ENCODE results near the gene RASA3. TPM values are rescaled to one million over a fixed set of nuclear protein-coding genes. Genes with fewer than 3 reads are reported as not detected.

The RASA3 gene
- total and polyA plus RNA-seq, 7 donors = 4.2 to 22.4 (median 16.9) TPM

DNA sequence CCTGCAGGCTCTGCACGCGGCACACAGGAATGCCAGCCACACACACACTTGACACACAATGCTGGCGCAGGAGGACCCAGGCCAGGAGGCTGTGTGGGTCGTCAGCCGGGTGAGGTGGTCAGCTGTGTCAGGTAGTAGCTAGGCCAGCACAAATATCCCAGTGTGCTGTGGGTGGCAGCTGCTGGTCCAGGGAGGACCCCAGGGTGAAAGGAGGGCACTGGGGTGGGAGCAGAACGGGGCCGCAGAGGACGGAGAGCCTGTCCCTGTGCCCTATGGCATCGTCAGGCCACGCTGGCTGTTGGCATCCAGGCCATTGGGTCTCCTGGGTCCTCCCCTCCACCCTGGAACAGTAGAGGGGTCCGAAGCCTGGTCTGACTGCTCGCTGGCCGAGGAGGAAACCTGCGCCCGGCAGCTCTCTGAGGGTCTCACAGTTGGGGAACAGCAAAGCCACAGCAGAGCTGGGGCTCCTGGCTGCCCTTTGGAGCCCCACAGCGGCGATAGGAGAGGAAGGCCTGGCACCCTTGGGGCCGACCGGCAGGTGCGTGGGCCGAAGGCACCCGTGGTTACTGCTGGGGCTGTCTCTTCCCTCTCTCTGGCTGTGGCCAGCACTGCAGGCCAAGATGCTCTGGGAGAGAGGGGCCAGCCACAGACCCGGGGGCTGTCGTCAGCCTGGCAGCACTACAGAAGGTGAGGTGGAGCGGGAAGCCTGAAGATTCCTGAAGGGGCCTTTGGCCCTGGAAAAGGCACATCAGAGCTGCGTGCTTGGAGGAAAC is 185.8 kb downstream of the RASA3 start:
- no peaks in the 10 kb centered on the region for H3K36me3 ChIP-seq
- H3K4me3 ChIP-seq = no peak overlapping the region
- intact Hi-C loops (cut with DNase I) = loop anchor here (1.0 kb wide), 1 partner anchor 129 kb away; no protein-coding TSS in a partner anchor
- 73 to 87% methylated on average over 26 of the region's 26 CpGs for WGBS, 2 donors
- TF ChIP-seq, protein P1, sequence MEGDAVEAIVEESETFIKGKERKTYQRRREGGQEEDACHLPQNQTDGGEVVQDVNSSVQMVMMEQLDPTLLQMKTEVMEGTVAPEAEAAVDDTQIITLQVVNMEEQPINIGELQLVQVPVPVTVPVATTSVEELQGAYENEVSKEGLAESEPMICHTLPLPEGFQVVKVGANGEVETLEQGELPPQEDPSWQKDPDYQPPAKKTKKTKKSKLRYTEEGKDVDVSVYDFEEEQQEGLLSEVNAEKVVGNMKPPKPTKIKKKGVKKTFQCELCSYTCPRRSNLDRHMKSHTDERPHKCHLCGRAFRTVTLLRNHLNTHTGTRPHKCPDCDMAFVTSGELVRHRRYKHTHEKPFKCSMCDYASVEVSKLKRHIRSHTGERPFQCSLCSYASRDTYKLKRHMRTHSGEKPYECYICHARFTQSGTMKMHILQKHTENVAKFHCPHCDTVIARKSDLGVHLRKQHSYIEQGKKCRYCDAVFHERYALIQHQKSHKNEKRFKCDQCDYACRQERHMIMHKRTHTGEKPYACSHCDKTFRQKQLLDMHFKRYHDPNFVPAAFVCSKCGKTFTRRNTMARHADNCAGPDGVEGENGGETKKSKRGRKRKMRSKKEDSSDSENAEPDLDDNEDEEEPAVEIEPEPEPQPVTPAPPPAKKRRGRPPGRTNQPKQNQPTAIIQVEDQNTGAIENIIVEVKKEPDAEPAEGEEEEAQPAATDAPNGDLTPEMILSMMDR (IDR thresholded peaks at IDR 0.05) = no peak
- TF ChIP-seq POLR2A (IDR thresholded peaks at IDR 0.05) = no peak
- no peak for TF ChIP-seq EP300 (IDR thresholded peaks at IDR 0.05)
- no peak for TF ChIP-seq POLR2AphosphoS5 (IDR thresholded peaks at IDR 0.05)
- H3K27ac ChIP-seq = peak overlapping the region in 1 of 4 donors; percentile 40
- no peaks in the 10 kb centered on the region for H3K9me3 ChIP-seq
- peaks cover 0 to 21% (median 13%) of the 10 kb centered on the region in 4 donors for H3K4me1 ChIP-seq
- H3K27me3 ChIP-seq = peaks cover 0 to 11% (median 0%) of the 10 kb centered on the region in 3 donors
- peak; percentile 60 for DNase-seq

DNA sequence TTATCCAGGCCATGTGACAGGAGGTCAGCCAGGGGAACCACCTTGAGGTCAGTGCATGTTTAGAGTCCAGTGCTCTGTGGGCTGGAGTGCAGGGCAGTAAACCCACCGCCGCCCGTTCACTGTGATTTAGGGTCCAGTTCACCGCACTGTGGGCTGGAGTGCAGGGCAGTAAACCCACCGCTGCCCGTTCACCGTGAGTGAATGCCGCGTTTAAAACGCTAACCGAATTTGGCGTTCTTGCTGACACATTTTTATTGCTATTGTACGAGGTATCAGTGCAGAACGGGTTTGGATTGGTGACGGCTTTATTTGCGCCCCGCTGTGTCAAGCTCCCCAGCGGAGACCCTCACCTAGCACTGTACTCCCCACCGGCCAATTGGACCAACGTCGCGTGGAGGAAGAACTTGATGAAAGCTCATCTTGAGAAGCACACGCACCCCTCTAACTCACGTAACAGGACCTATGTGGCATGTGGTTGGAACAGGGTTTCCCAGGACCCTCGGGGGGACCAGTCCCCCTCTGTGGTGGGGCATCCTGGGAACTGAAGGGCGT is 186.5 kb downstream of the RASA3 start:
- no peaks in the 10 kb centered on the region for H3K36me3 ChIP-seq
- DNase-seq = peak; percentile 39
- H3K9me3 ChIP-seq = no peaks in the 10 kb centered on the region
- TF ChIP-seq, protein P1 (IDR thresholded peaks at IDR 0.05) = no peak
- TF ChIP-seq POLR2AphosphoS5 (IDR thresholded peaks at IDR 0.05) (no peak), EP300 (IDR thresholded peaks at IDR 0.05) (no peak)
- 88 to 92% methylated on average over 26 of the region's 26 CpGs for WGBS, 2 donors
- H3K27me3 ChIP-seq = peaks cover 0 to 11% (median 0%) of the 10 kb centered on the region in 3 donors
- no peak overlapping the region for H3K27ac ChIP-seq
- peaks cover 0 to 15% (median 7%) of the 10 kb centered on the region in 4 donors for H3K4me1 ChIP-seq
- H3K4me3 ChIP-seq = no peak overlapping the region
- intact Hi-C loops (cut with DNase I) = no loop called here

DNA sequence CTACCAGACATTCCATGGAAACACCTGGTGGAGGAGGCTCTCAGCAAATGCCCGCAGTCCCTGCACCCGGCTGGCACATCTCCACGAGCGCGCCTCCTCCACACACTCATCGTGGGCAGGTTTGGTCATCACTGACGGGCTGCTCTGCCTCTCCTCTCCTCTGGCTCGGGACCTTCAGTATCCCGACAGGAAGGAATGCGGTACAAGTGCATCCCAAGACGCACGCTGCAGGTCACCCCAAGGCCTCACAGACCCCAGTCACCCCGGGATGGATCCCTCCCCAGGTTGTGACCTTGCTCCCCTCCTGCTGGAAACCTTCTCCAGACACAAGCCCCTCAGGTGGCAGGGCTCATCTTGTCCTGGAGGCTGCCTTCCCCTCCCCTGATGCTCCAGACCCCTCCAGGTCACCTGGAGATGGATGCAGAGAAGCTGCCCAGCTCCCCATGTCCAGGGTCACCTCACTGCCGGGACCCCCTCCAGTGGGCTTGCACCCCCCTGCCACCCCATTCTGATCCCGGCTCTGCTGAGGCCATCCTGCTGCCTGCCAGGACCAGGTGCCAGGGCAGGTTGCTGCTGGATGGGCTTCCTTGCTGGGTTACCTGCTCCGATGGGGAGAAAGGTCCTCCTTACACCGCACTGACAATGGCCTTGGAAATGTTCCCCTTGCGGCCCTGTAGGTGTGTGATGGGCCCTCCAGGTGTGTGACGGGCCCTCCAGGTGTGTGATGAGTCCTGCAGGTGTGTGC is 188.4 kb downstream of the RASA3 start:
- intact Hi-C loops (cut with DNase I) = no loop called here
- H3K27me3 ChIP-seq = peaks cover 0 to 24% (median 12%) of the 10 kb centered on the region in 3 donors
- H3K4me3 ChIP-seq = no peak overlapping the region
- peaks cover 0 to 11% (median 4%) of the 10 kb centered on the region in 4 donors for H3K4me1 ChIP-seq
- H3K27ac ChIP-seq = no peak overlapping the region
- H3K36me3 ChIP-seq = no peaks in the 10 kb centered on the region
- 92 to 94% methylated on average over 19 of the region's 19 CpGs for WGBS, 2 donors
- peak; percentile 48 for DNase-seq
- no peaks in the 10 kb centered on the region for H3K9me3 ChIP-seq
- TF ChIP-seq POLR2AphosphoS5 (IDR thresholded peaks at IDR 0.05) (no peak), POLR2A (IDR thresholded peaks at IDR 0.05) (no peak), EP300 (IDR thresholded peaks at IDR 0.05) (no peak)
- TF ChIP-seq, protein P1 (IDR thresholded peaks at IDR 0.05) = no peak

DNA sequence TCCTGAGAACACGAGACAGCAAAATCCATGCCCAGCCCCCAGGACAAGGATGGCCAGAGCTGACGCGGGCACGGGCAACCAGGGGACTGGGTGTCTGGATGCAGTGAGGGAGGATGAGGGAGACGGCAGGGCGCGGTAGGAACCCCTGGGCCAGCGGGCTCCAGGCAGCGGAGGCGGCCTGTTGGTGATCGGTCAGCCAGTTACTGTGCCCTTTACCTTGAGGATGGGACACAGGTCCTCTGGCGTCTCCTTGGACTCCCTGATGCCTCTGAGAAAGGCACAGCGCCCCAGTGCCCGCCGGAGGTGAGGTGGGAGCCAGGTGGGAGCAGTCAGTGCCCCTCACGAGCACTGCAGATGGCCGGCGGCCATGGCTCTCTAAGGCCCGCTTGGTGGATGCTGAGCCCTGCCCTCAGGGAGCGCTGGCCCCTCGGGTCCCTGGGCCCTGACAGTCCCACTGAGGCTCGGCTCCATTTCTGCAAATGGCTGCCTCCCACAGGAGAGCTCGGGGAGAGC is 189.8 kb downstream of the RASA3 start:
- peak; percentile 55 for DNase-seq
- 93% methylated on average over 23 of the region's 23 CpGs for WGBS, 2 donors
- Histone ChIP-seq H3K36me3 (no peaks in the 10 kb centered on the region), H3K4me1 (peaks cover 0 to 20% (median 7%) of the 10 kb centered on the region in 4 donors), H3K27ac (no peak overlapping the region), H3K27me3 (peaks cover 0 to 29% (median 19%) of the 10 kb centered on the region in 3 donors), H3K9me3 (no peaks in the 10 kb centered on the region), H3K4me3 (no peak overlapping the region)
- intact Hi-C loops (cut with DNase I) = no loop called here
- TF ChIP-seq EP300 (IDR thresholded peaks at IDR 0.05) (no peak), POLR2AphosphoS5 (IDR thresholded peaks at IDR 0.05) (no peak), POLR2A (IDR thresholded peaks at IDR 0.05) (no peak)
- TF ChIP-seq, protein P1 (IDR thresholded peaks at IDR 0.05) = no peak

All from sigmoid colon (tissue), 7 donors.